ENCODE measurements around the gene MYOCD.

The MYOCD gene

GRCh38 chr17:12644623-12645022, 21.1 kb upstream of the MYOCD start:
- Histone ChIP-seq H3K4me1 (ENCODE audit: control insufficient read depth, insufficient read depth, low read length) (peaks cover 4% of the 10 kb centered on the region), H3K36me3 (ENCODE audit: control insufficient read depth, insufficient read depth, low read length, severe bottlenecking) (no peaks in the 10 kb centered on the region), H3K4me3 (ENCODE audit: low read length) (no peak overlapping the region), H3K9me3 (ENCODE audit: control insufficient read depth, low read length) (no peaks in the 10 kb centered on the region), H3K9ac (ENCODE audit: low read length) (no peak overlapping the region), H3K27me3 (replicated peaks; ENCODE audit: control insufficient read depth, insufficient read depth, low read length) (peaks cover 12% of the 10 kb centered on the region)
- DNase-seq (ENCODE audit: low read depth): no peak

- Histone ChIP-seq H3K9me3 (ENCODE audit: control insufficient read depth, low read length) (no peaks in the 10 kb centered on the region), H3K27me3 (replicated peaks; ENCODE audit: control insufficient read depth, insufficient read depth, low read length) (peaks cover 28% of the 10 kb centered on the region), H3K36me3 (ENCODE audit: control insufficient read depth, insufficient read depth, low read length, severe bottlenecking) (no peaks in the 10 kb centered on the region), H3K4me3 (ENCODE audit: low read length) (no peak overlapping the region), H3K4me1 (ENCODE audit: control insufficient read depth, insufficient read depth, low read length) (peaks cover 4% of the 10 kb centered on the region), H3K9ac (ENCODE audit: low read length) (no peak overlapping the region)
- DNase-seq (ENCODE audit: low read depth): no peak
Measured at GRCh38 chr17:12646761-12647422, 18.8 kb upstream of the MYOCD start.

GRCh38 chr17:12648498-12648897, 17.2 kb upstream of the MYOCD start:
- Histone ChIP-seq H3K9ac (ENCODE audit: low read length) (no peak overlapping the region), H3K4me1 (ENCODE audit: control insufficient read depth, insufficient read depth, low read length) (peaks cover 4% of the 10 kb centered on the region), H3K27me3 (replicated peaks; ENCODE audit: control insufficient read depth, insufficient read depth, low read length) (peaks cover 28% of the 10 kb centered on the region), H3K9me3 (ENCODE audit: control insufficient read depth, low read length) (no peaks in the 10 kb centered on the region), H3K36me3 (ENCODE audit: control insufficient read depth, insufficient read depth, low read length, severe bottlenecking) (no peaks in the 10 kb centered on the region), H3K4me3 (ENCODE audit: low read length) (no peak overlapping the region)
- DNase-seq (ENCODE audit: low read depth): no peak

GRCh38 chr17:12655936-12656335, 9.8 kb upstream of the MYOCD start:
- Histone ChIP-seq H3K9me3 (ENCODE audit: control insufficient read depth, low read length) (no peaks in the 10 kb centered on the region), H3K36me3 (ENCODE audit: control insufficient read depth, insufficient read depth, low read length, severe bottlenecking) (no peaks in the 10 kb centered on the region), H3K9ac (ENCODE audit: low read length) (no peak overlapping the region), H3K4me3 (ENCODE audit: low read length) (no peak overlapping the region), H3K27me3 (replicated peaks; ENCODE audit: control insufficient read depth, insufficient read depth, low read length) (peaks cover 11% of the 10 kb centered on the region), H3K4me1 (ENCODE audit: control insufficient read depth, insufficient read depth, low read length) (no peaks in the 10 kb centered on the region)
- DNase-seq (ENCODE audit: low read depth): no peak

- peaks cover 8% of the 10 kb centered on the region for H3K27me3 ChIP-seq (replicated peaks; ENCODE audit: control insufficient read depth, insufficient read depth, low read length)
- no peaks in the 10 kb centered on the region for H3K36me3 ChIP-seq (ENCODE audit: control insufficient read depth, insufficient read depth, low read length, severe bottlenecking)
- H3K4me1 ChIP-seq (ENCODE audit: control insufficient read depth, insufficient read depth, low read length): no peaks in the 10 kb centered on the region
- no peak overlapping the region for H3K9ac ChIP-seq (ENCODE audit: low read length)
- no peak for DNase-seq (ENCODE audit: low read depth)
- no peaks in the 10 kb centered on the region for H3K9me3 ChIP-seq (ENCODE audit: control insufficient read depth, low read length)
- no peak overlapping the region for H3K4me3 ChIP-seq (ENCODE audit: low read length)
Measured at GRCh38 chr17:12656354-12656753, 9.3 kb upstream of the MYOCD start.

GRCh38 chr17:12659500-12659899, 6.2 kb upstream of the MYOCD start:
- Histone ChIP-seq H3K4me1 (ENCODE audit: control insufficient read depth, insufficient read depth, low read length) (no peaks in the 10 kb centered on the region), H3K9ac (ENCODE audit: low read length) (no peak overlapping the region), H3K36me3 (ENCODE audit: control insufficient read depth, insufficient read depth, low read length, severe bottlenecking) (no peaks in the 10 kb centered on the region), H3K27me3 (replicated peaks; ENCODE audit: control insufficient read depth, insufficient read depth, low read length) (peaks cover 18% of the 10 kb centered on the region), H3K9me3 (ENCODE audit: control insufficient read depth, low read length) (no peaks in the 10 kb centered on the region), H3K4me3 (ENCODE audit: low read length) (no peak overlapping the region)
- peak; percentile 62 for DNase-seq (ENCODE audit: low read depth)

- peaks cover 25% of the 10 kb centered on the region for H3K27me3 ChIP-seq (replicated peaks; ENCODE audit: control insufficient read depth, insufficient read depth, low read length)
- H3K9me3 ChIP-seq (ENCODE audit: control insufficient read depth, low read length): no peaks in the 10 kb centered on the region
- no peak overlapping the region for H3K9ac ChIP-seq (ENCODE audit: low read length)
- peaks cover 10% of the 10 kb centered on the region for H3K4me1 ChIP-seq (ENCODE audit: control insufficient read depth, insufficient read depth, low read length)
- H3K4me3 ChIP-seq (ENCODE audit: low read length): no peak overlapping the region
- no peaks in the 10 kb centered on the region for H3K36me3 ChIP-seq (ENCODE audit: control insufficient read depth, insufficient read depth, low read length, severe bottlenecking)
- DNase-seq (ENCODE audit: low read depth): no peak
Measured at GRCh38 chr17:12664252-12664651, 1.4 kb upstream of the MYOCD start.

GRCh38 chr17:12664894-12665262, 812 bp upstream of the MYOCD start:
- no peaks in the 10 kb centered on the region for H3K9me3 ChIP-seq (ENCODE audit: control insufficient read depth, low read length)
- peak; percentile 31 for DNase-seq (ENCODE audit: low read depth)
- H3K4me1 ChIP-seq (ENCODE audit: control insufficient read depth, insufficient read depth, low read length): peaks cover 10% of the 10 kb centered on the region
- peak overlapping the region; percentile 84 for H3K4me3 ChIP-seq (ENCODE audit: low read length)
- H3K27me3 ChIP-seq (replicated peaks; ENCODE audit: control insufficient read depth, insufficient read depth, low read length): peaks cover 25% of the 10 kb centered on the region
- peak overlapping the region; percentile 61 for H3K9ac ChIP-seq (ENCODE audit: low read length)
- H3K36me3 ChIP-seq (ENCODE audit: control insufficient read depth, insufficient read depth, low read length, severe bottlenecking): no peaks in the 10 kb centered on the region

- peak; percentile 17 for DNase-seq (ENCODE audit: low read depth)
- Histone ChIP-seq H3K27me3 (replicated peaks; ENCODE audit: control insufficient read depth, insufficient read depth, low read length) (peaks cover 20% of the 10 kb centered on the region), H3K36me3 (ENCODE audit: control insufficient read depth, insufficient read depth, low read length, severe bottlenecking) (no peaks in the 10 kb centered on the region), H3K4me3 (ENCODE audit: low read length) (no peak overlapping the region), H3K4me1 (ENCODE audit: control insufficient read depth, insufficient read depth, low read length) (peaks cover 10% of the 10 kb centered on the region), H3K9ac (ENCODE audit: low read length) (no peak overlapping the region), H3K9me3 (ENCODE audit: control insufficient read depth, low read length) (no peaks in the 10 kb centered on the region)
Measured at GRCh38 chr17:12666718-12667117, 1.0 kb downstream of the MYOCD start.

- peak; percentile 87 for DNase-seq (ENCODE audit: low read depth)
- H3K4me1 ChIP-seq (ENCODE audit: control insufficient read depth, insufficient read depth, low read length): peaks cover 10% of the 10 kb centered on the region
- no peaks in the 10 kb centered on the region for H3K9me3 ChIP-seq (ENCODE audit: control insufficient read depth, low read length)
- H3K36me3 ChIP-seq (ENCODE audit: control insufficient read depth, insufficient read depth, low read length, severe bottlenecking): no peaks in the 10 kb centered on the region
- no peak overlapping the region for H3K9ac ChIP-seq (ENCODE audit: low read length)
- peaks cover 19% of the 10 kb centered on the region for H3K27me3 ChIP-seq (replicated peaks; ENCODE audit: control insufficient read depth, insufficient read depth, low read length)
- H3K4me3 ChIP-seq (ENCODE audit: low read length): no peak overlapping the region
Measured at GRCh38 chr17:12667299-12667958, 1.7 kb downstream of the MYOCD start.

- H3K9ac ChIP-seq (ENCODE audit: low read length): no peak overlapping the region
- no peaks in the 10 kb centered on the region for H3K4me1 ChIP-seq (ENCODE audit: control insufficient read depth, insufficient read depth, low read length)
- H3K9me3 ChIP-seq (ENCODE audit: control insufficient read depth, low read length): no peaks in the 10 kb centered on the region
- no peak for DNase-seq (ENCODE audit: low read depth)
- H3K27me3 ChIP-seq (replicated peaks; ENCODE audit: control insufficient read depth, insufficient read depth, low read length): no peaks in the 10 kb centered on the region
- H3K36me3 ChIP-seq (ENCODE audit: control insufficient read depth, insufficient read depth, low read length, severe bottlenecking): no peaks in the 10 kb centered on the region
- no peak overlapping the region for H3K4me3 ChIP-seq (ENCODE audit: low read length)
Measured at GRCh38 chr17:12671906-12672305, 6.2 kb downstream of the MYOCD start.

- no peaks in the 10 kb centered on the region for H3K9me3 ChIP-seq (ENCODE audit: control insufficient read depth, low read length)
- no peaks in the 10 kb centered on the region for H3K36me3 ChIP-seq (ENCODE audit: control insufficient read depth, insufficient read depth, low read length, severe bottlenecking)
Measured at GRCh38 chr17:12672947-12673346, 7.3 kb downstream of the MYOCD start.

More at GRCh38 chr17:12672947-12673346, 7.3 kb downstream of the MYOCD start:
- no peak overlapping the region for H3K4me3 ChIP-seq (ENCODE audit: low read length)
- no peaks in the 10 kb centered on the region for H3K27me3 ChIP-seq (replicated peaks; ENCODE audit: control insufficient read depth, insufficient read depth, low read length)
- DNase-seq (ENCODE audit: low read depth): no peak
- no peak overlapping the region for H3K9ac ChIP-seq (ENCODE audit: low read length)
- no peaks in the 10 kb centered on the region for H3K4me1 ChIP-seq (ENCODE audit: control insufficient read depth, insufficient read depth, low read length)
